ENCODE data around the gene HSPA6. TPM values are rescaled to one million over a fixed set of nuclear protein-coding genes. Genes with fewer than 3 reads are reported as not detected.
"Not testable (repeated sequence)": the region's sequence is repeated elsewhere in the genome, so short reads cannot be mapped to it uniquely, and the experiment has no call there.

The HSPA6 gene
- total and polyA plus RNA-seq, 4 donors: 0.44 to 3.1 (median 1.5) TPM

- not testable (repeated sequence) for H3K4me3 ChIP-seq (ENCODE audit: low read depth in 1 of 3, low read length in 3 of 3); H3K27ac ChIP-seq (ENCODE audit: low read depth in 1 of 2, low read length in 2 of 2)
- WGBS: 85% methylated on average over 5 of the region's 5 CpGs
Measured at GRCh38 chr1:161550942-161551341, 26.6 kb downstream of the HSPA6 start.

GRCh38 chr1:161553631-161554030 lies 29.3 kb downstream of the HSPA6 start:
- H3K4me1 ChIP-seq (ENCODE audit: control insufficient read depth in 4 of 4, insufficient read depth in 4 of 4, low read length in 3 of 4); H3K27me3 ChIP-seq (ENCODE audit: control insufficient read depth in 4 of 4, insufficient read depth in 4 of 4, low read length in 3 of 4); H3K9me3 ChIP-seq (ENCODE audit: control insufficient read depth in 4 of 4, low read length in 3 of 4); DNase-seq (ENCODE audit: low spot score); H3K27ac ChIP-seq (ENCODE audit: low read depth in 1 of 2, low read length in 2 of 2); H3K9ac ChIP-seq (ENCODE audit: low read depth in 1 of 2, low read length in 2 of 2); H3K36me3 ChIP-seq (ENCODE audit: control insufficient read depth in 4 of 4, insufficient read depth in 3 of 4, low read depth in 1 of 4, low read length in 3 of 4); H3K4me3 ChIP-seq (ENCODE audit: low read depth in 1 of 3, low read length in 3 of 3): not testable (repeated sequence)
- 95% methylated on average over 1 of the region's 2 CpGs for WGBS

More at GRCh38 chr1:161550942-161551341, 26.6 kb downstream of the HSPA6 start:
- H3K4me1 ChIP-seq (ENCODE audit: control insufficient read depth in 4 of 4, insufficient read depth in 4 of 4, low read length in 3 of 4); DNase-seq (ENCODE audit: low spot score); H3K36me3 ChIP-seq (ENCODE audit: control insufficient read depth in 4 of 4, insufficient read depth in 3 of 4, low read depth in 1 of 4, low read length in 3 of 4); H3K27me3 ChIP-seq (ENCODE audit: control insufficient read depth in 4 of 4, insufficient read depth in 4 of 4, low read length in 3 of 4); H3K9ac ChIP-seq (ENCODE audit: low read depth in 1 of 2, low read length in 2 of 2); H3K9me3 ChIP-seq (ENCODE audit: control insufficient read depth in 4 of 4, low read length in 3 of 4): not testable (repeated sequence)

- not testable (repeated sequence) for H3K4me3 ChIP-seq (ENCODE audit: low read depth in 1 of 3, low read length in 3 of 3)
Measured at GRCh38 chr1:161554340-161554739, 30.0 kb downstream of the HSPA6 start.

DNA sequence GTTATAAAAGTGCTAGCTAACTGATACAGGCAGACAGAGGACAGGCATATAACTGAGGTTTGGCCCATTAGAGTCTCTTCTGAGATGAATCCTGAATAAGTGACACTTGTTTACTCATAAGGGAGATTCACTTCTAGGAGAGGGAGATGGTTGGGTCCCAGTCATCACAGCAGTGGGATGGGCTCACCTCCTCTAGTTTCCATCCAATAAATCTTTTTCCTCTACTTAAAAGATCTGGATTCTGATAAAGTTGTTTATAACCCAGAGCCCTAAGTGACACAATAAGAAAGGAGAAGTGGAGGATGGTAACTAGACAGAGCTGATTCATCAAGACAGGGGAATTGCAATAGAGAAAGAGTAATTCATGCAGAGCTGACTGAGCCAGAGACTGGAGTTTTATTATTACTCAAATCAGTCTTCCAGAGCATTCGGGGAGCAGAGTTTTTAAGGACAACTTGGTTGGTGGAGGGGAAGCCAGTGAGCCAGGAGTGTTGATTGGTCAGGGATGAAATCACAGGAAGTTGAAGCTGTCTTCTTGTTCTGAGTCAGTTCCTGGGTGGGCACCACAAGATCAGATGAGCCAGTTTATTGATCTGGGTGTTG lies 30.6 kb downstream of the HSPA6 start:
- not testable (repeated sequence) for H3K36me3 ChIP-seq (ENCODE audit: control insufficient read depth in 4 of 4, insufficient read depth in 3 of 4, low read depth in 1 of 4, low read length in 3 of 4); H3K9ac ChIP-seq (ENCODE audit: low read depth in 1 of 2, low read length in 2 of 2); H3K4me3 ChIP-seq (ENCODE audit: low read depth in 1 of 3, low read length in 3 of 3); H3K9me3 ChIP-seq (ENCODE audit: control insufficient read depth in 4 of 4, low read length in 3 of 4); H3K27ac ChIP-seq (ENCODE audit: low read depth in 1 of 2, low read length in 2 of 2); H3K27me3 ChIP-seq (ENCODE audit: control insufficient read depth in 4 of 4, insufficient read depth in 4 of 4, low read length in 3 of 4); DNase-seq (ENCODE audit: low spot score); H3K4me1 ChIP-seq (ENCODE audit: control insufficient read depth in 4 of 4, insufficient read depth in 4 of 4, low read length in 3 of 4)
- 47% methylated on average over 1 of the region's 1 CpG for WGBS

More at GRCh38 chr1:161554340-161554739, 30.0 kb downstream of the HSPA6 start:
- not testable (repeated sequence) for H3K9me3 ChIP-seq (ENCODE audit: control insufficient read depth in 4 of 4, low read length in 3 of 4); DNase-seq (ENCODE audit: low spot score); H3K36me3 ChIP-seq (ENCODE audit: control insufficient read depth in 4 of 4, insufficient read depth in 3 of 4, low read depth in 1 of 4, low read length in 3 of 4); H3K27me3 ChIP-seq (ENCODE audit: control insufficient read depth in 4 of 4, insufficient read depth in 4 of 4, low read length in 3 of 4); H3K4me1 ChIP-seq (ENCODE audit: control insufficient read depth in 4 of 4, insufficient read depth in 4 of 4, low read length in 3 of 4); H3K9ac ChIP-seq (ENCODE audit: low read depth in 1 of 2, low read length in 2 of 2); H3K27ac ChIP-seq (ENCODE audit: low read depth in 1 of 2, low read length in 2 of 2)
- 88% methylated on average over 3 of the region's 3 CpGs for WGBS

DNA sequence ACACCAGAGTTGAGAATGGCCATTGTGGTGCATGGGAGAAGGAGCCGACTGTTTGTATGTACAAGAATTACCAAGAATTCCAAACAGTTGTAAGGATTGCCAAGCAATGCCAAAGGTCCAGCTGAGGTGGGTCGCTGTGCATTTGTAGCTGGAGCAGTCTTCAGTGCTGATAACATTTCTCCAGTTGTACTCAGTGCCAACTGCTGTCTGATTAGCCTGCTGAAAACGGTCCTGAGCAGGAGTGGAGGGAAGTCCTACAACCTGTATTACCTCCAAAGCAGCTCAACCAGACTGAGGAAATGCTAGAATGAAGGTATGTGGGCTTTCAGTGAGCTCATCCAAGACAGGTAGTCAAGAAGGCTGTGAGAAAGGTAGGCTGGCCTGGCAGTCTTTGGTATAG lies 31.8 kb downstream of the HSPA6 start:
- H3K9ac ChIP-seq (ENCODE audit: low read depth in 1 of 2, low read length in 2 of 2); H3K9me3 ChIP-seq (ENCODE audit: control insufficient read depth in 4 of 4, low read length in 3 of 4); DNase-seq (ENCODE audit: low spot score); H3K4me3 ChIP-seq (ENCODE audit: low read depth in 1 of 3, low read length in 3 of 3); H3K27ac ChIP-seq (ENCODE audit: low read depth in 1 of 2, low read length in 2 of 2); H3K4me1 ChIP-seq (ENCODE audit: control insufficient read depth in 4 of 4, insufficient read depth in 4 of 4, low read length in 3 of 4); H3K36me3 ChIP-seq (ENCODE audit: control insufficient read depth in 4 of 4, insufficient read depth in 3 of 4, low read depth in 1 of 4, low read length in 3 of 4); H3K27me3 ChIP-seq (ENCODE audit: control insufficient read depth in 4 of 4, insufficient read depth in 4 of 4, low read length in 3 of 4): not testable (repeated sequence)
- WGBS: 80% methylated on average over 3 of the region's 3 CpGs

DNA sequence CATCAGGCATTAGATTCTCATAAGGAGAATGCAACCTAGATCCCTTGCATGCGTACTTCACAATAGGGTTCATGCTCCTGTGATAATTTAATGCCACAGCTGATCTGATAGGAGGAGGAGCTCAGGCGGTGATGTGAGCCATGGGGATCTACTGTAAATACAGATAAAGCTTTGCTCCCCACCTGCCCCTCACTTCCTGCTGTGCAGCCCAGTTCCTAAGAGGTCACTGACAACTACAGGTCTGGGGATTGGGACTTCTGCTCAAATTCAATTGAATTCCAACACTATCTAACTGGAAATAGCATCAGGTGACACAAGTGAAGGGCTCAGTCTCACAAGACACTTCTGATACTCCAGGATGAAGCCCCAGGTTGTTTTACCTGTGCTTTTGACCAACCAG lies 32.6 kb downstream of the HSPA6 start:
- DNase-seq (ENCODE audit: low spot score); H3K27me3 ChIP-seq (ENCODE audit: control insufficient read depth in 4 of 4, insufficient read depth in 4 of 4, low read length in 3 of 4); H3K4me1 ChIP-seq (ENCODE audit: control insufficient read depth in 4 of 4, insufficient read depth in 4 of 4, low read length in 3 of 4); H3K4me3 ChIP-seq (ENCODE audit: low read depth in 1 of 3, low read length in 3 of 3); H3K9me3 ChIP-seq (ENCODE audit: control insufficient read depth in 4 of 4, low read length in 3 of 4); H3K9ac ChIP-seq (ENCODE audit: low read depth in 1 of 2, low read length in 2 of 2); H3K27ac ChIP-seq (ENCODE audit: low read depth in 1 of 2, low read length in 2 of 2); H3K36me3 ChIP-seq (ENCODE audit: control insufficient read depth in 4 of 4, insufficient read depth in 3 of 4, low read depth in 1 of 4, low read length in 3 of 4): not testable (repeated sequence)
- WGBS: 100% methylated on average over 2 of the region's 2 CpGs

DNA sequence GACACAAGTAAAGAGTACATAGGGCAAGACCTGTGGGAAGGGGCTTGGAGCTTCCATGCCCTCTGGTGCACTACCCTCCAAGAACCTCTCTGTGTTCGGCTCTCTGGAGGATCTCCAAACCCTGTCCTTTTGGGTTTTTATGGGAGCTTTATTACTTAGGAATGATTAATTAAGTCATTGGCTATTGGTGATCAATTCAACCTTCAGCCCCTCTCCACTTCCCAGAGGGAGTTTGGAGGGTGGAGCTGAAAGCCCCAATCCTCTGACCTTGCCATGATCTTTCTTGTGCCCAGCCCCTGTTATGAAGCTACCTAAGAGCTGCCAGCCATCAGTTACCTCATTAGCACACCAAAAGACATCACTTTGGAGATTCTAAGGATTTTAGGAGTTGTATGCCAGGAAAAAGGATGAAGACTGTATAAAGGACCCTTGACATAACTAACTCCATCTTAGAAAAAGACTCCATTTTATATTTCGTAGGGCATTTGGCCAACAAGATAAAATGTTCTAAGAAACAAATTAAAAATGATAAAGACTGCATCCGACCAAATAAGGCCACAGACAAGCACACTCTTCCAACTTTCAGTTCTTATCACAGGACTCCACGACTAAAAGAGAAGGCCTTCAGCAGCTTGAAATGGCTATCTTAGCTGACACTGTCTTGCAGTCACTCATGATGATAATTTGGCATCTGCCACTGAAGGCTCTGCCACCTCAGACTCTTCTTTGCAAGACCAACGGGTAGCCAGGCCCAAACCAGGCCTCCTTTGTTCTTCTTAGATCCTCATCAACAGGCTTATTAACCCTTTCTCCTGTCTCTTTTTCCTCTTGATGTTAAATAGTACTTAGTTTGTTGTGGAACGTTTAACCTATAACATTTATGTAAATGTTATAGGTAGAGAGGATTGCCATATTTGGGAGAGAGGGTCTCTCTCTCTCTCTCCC lies 33.4 kb downstream of the HSPA6 start:
- H3K4me3 ChIP-seq (ENCODE audit: low read depth in 1 of 3, low read length in 3 of 3); H3K36me3 ChIP-seq (ENCODE audit: control insufficient read depth in 4 of 4, insufficient read depth in 3 of 4, low read depth in 1 of 4, low read length in 3 of 4); H3K9ac ChIP-seq (ENCODE audit: low read depth in 1 of 2, low read length in 2 of 2); H3K27ac ChIP-seq (ENCODE audit: low read depth in 1 of 2, low read length in 2 of 2); H3K9me3 ChIP-seq (ENCODE audit: control insufficient read depth in 4 of 4, low read length in 3 of 4); H3K4me1 ChIP-seq (ENCODE audit: control insufficient read depth in 4 of 4, insufficient read depth in 4 of 4, low read length in 3 of 4); DNase-seq (ENCODE audit: low spot score); H3K27me3 ChIP-seq (ENCODE audit: control insufficient read depth in 4 of 4, insufficient read depth in 4 of 4, low read length in 3 of 4): not testable (repeated sequence)
- 71% methylated on average over 5 of the region's 6 CpGs for WGBS

Data from liver (tissue), 9 donors.